Measurements from ENCODE around the gene DDX31.
"Not testable (repeated sequence)": the region's sequence is repeated elsewhere in the genome, so short reads cannot be mapped to it uniquely, and the experiment has no call there.

Gene DDX31

DNA sequence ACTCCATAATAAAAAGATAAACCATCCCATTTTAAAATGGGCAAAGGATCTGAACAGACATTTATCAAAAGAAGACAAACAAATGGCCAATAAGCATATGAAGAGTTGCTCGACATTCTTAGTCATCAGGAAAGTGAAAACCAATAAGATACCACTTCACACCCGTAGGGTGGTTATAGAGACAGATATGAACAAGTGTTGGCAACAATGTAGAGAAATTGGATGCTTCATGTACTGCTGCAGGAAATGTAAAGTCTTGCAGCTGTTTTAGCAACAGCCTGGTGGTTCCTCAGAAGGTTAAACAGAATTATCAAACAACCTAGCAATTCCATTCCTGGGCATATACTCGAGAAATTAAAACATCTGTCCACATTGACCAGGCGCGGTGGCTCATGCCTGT, 43.0 kb upstream of the DDX31 start:
- Histone ChIP-seq H3K4me3 (ENCODE audit: low read length) (no peak overlapping the region), H3K9me2 (replicated peaks; ENCODE audit: control insufficient read depth, low read length) (no peaks in the 10 kb centered on the region), H3K27me3 (ENCODE audit: control insufficient read depth, low read length) (peaks cover 6% of the 10 kb centered on the region; the same call in 1 of the 2 replicates), H3K4me1 (ENCODE audit: control insufficient read depth, low read length) (no peaks in the 10 kb centered on the region), H4K20me1 (ENCODE audit: control insufficient read depth, insufficient read depth, low read depth, low read length) (no peaks in the 10 kb centered on the region), H3F3A (ENCODE audit: control insufficient read depth, insufficient read depth) (no peaks in the 10 kb centered on the region), H3K9me3 (ENCODE audit: control insufficient read depth, insufficient read depth, low read length) (no peaks in the 10 kb centered on the region), H3K4me2 (ENCODE audit: low read length) (no peak overlapping the region), H3K36me3 (ENCODE audit: control insufficient read depth, low read length) (no peaks in the 10 kb centered on the region), H3K27ac (ENCODE audit: low read depth, low read length) (no peak overlapping the region), H3K79me2 (ENCODE audit: control insufficient read depth, low read length) (no peaks in the 10 kb centered on the region)
- TF ChIP-seq, protein P1, sequence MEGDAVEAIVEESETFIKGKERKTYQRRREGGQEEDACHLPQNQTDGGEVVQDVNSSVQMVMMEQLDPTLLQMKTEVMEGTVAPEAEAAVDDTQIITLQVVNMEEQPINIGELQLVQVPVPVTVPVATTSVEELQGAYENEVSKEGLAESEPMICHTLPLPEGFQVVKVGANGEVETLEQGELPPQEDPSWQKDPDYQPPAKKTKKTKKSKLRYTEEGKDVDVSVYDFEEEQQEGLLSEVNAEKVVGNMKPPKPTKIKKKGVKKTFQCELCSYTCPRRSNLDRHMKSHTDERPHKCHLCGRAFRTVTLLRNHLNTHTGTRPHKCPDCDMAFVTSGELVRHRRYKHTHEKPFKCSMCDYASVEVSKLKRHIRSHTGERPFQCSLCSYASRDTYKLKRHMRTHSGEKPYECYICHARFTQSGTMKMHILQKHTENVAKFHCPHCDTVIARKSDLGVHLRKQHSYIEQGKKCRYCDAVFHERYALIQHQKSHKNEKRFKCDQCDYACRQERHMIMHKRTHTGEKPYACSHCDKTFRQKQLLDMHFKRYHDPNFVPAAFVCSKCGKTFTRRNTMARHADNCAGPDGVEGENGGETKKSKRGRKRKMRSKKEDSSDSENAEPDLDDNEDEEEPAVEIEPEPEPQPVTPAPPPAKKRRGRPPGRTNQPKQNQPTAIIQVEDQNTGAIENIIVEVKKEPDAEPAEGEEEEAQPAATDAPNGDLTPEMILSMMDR (IDR thresholded peaks at IDR 0.05; ENCODE audit: low read depth, low read length, poor library complexity, severe bottlenecking): no peak
- TF ChIP-seq EZH2phosphoT487 (IDR thresholded peaks at IDR 0.05; ENCODE audit: borderline replicate concordance, low read length): no peak

DNA sequence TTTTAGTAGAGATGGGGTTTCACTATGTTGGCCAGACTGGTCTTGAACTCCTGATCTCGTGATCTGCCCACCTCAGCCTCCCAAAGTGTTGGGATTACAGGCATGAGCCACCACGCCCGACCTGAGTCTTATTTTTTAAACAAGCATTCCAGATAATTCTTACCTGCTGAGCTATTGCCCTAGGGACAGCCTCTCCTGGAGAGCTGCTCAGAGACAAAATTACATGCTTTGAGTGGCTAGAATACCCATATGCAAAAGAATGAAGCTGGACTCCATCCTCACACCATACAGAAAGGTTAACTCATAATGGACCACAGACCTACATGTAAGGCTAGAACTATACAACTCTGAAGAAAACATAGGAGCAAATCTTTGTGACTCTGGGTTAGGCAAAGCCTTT, 42.1 kb upstream of the DDX31 start:
- Histone ChIP-seq H3K4me2 (ENCODE audit: low read length) (no peak overlapping the region), H3K4me1 (ENCODE audit: control insufficient read depth, low read length) (no peaks in the 10 kb centered on the region), H3K9me3 (ENCODE audit: control insufficient read depth, insufficient read depth, low read length) (no peaks in the 10 kb centered on the region), H3K27ac (ENCODE audit: low read depth, low read length) (no peak overlapping the region), H3K27me3 (ENCODE audit: control insufficient read depth, low read length) (peaks cover 6% of the 10 kb centered on the region; the same call in 1 of the 2 replicates), H3K79me2 (ENCODE audit: control insufficient read depth, low read length) (no peaks in the 10 kb centered on the region), H3K36me3 (ENCODE audit: control insufficient read depth, low read length) (no peaks in the 10 kb centered on the region), H3K9me2 (replicated peaks; ENCODE audit: control insufficient read depth, low read length) (no peaks in the 10 kb centered on the region), H3K4me3 (ENCODE audit: low read length) (no peak overlapping the region), H3F3A (ENCODE audit: control insufficient read depth, insufficient read depth) (no peaks in the 10 kb centered on the region), H4K20me1 (ENCODE audit: control insufficient read depth, insufficient read depth, low read depth, low read length) (no peaks in the 10 kb centered on the region)
- TF ChIP-seq, protein P1 (IDR thresholded peaks at IDR 0.05; ENCODE audit: low read depth, low read length, poor library complexity, severe bottlenecking): no peak
- TF ChIP-seq EZH2phosphoT487 (IDR thresholded peaks at IDR 0.05; ENCODE audit: borderline replicate concordance, low read length): no peak

DNA sequence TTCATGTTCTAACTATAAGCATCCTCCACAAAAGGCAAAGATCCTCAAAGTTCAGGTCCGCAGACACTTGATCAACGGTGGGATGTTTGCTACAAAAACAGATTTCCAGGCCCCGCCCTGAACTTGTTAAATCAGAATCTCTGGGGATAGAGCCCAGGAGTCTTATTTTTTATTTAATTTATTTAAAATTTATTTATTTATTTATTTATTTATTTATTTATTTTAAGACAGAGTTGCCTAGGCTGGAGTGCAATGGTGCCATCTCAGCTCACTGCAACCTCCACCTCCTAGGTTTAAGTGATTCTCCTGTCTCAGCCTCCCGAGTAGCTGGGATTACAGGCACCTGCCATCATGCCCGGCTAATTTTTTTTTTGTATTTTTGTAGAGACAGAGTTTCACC, 41.4 kb upstream of the DDX31 start:
- not testable (repeated sequence) for H3F3A ChIP-seq (ENCODE audit: control insufficient read depth, insufficient read depth); H4K20me1 ChIP-seq (ENCODE audit: control insufficient read depth, insufficient read depth, low read depth, low read length); H3K79me2 ChIP-seq (ENCODE audit: control insufficient read depth, low read length); H3K27me3 ChIP-seq (ENCODE audit: control insufficient read depth, low read length); H3K36me3 ChIP-seq (ENCODE audit: control insufficient read depth, low read length); H3K4me2 ChIP-seq (ENCODE audit: low read length); H3K4me3 ChIP-seq (ENCODE audit: low read length); H3K4me1 ChIP-seq (ENCODE audit: control insufficient read depth, low read length); H3K27ac ChIP-seq (ENCODE audit: low read depth, low read length); H3K9me3 ChIP-seq (ENCODE audit: control insufficient read depth, insufficient read depth, low read length); H3K9me2 ChIP-seq (replicated peaks; ENCODE audit: control insufficient read depth, low read length)

DNA sequence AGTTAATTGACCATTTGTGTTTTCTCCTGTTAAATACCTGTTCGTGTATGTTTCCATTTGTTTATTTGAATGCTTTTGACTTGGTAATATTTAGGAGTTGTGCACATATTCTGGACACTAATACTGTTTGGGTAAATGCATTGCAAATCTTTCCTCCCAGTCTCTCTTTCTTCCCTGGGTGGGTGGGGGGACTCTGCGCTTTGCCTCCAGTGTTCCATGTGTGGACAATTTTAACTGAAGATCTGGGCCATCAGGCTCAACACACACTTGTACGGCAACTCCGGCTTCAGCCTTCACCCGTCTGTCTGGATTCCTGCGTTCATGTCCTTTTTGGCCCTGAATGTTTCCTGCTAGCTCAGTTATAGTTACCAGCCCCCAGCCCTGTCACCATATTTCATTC, 40.5 kb upstream of the DDX31 start:
- Histone ChIP-seq H3K9me2 (replicated peaks; ENCODE audit: control insufficient read depth, low read length) (no peaks in the 10 kb centered on the region), H3K27me3 (ENCODE audit: control insufficient read depth, low read length) (peaks cover 6% of the 10 kb centered on the region; the same call in 1 of the 2 replicates), H3K36me3 (ENCODE audit: control insufficient read depth, low read length) (no peaks in the 10 kb centered on the region), H3K79me2 (ENCODE audit: control insufficient read depth, low read length) (no peaks in the 10 kb centered on the region), H3K27ac (ENCODE audit: low read depth, low read length) (no peak overlapping the region), H3F3A (ENCODE audit: control insufficient read depth, insufficient read depth) (no peaks in the 10 kb centered on the region), H4K20me1 (ENCODE audit: control insufficient read depth, insufficient read depth, low read depth, low read length) (no peaks in the 10 kb centered on the region), H3K9me3 (ENCODE audit: control insufficient read depth, insufficient read depth, low read length) (no peaks in the 10 kb centered on the region), H3K4me1 (ENCODE audit: control insufficient read depth, low read length) (no peaks in the 10 kb centered on the region), H3K4me2 (ENCODE audit: low read length) (no peak overlapping the region), H3K4me3 (ENCODE audit: low read length) (no peak overlapping the region)
- no peak for TF ChIP-seq EZH2phosphoT487 (IDR thresholded peaks at IDR 0.05; ENCODE audit: borderline replicate concordance, low read length)

Data from DOHH2 (cell line).